ENCODE measurements around the gene NR2E1.

NR2E1 gene

DNA sequence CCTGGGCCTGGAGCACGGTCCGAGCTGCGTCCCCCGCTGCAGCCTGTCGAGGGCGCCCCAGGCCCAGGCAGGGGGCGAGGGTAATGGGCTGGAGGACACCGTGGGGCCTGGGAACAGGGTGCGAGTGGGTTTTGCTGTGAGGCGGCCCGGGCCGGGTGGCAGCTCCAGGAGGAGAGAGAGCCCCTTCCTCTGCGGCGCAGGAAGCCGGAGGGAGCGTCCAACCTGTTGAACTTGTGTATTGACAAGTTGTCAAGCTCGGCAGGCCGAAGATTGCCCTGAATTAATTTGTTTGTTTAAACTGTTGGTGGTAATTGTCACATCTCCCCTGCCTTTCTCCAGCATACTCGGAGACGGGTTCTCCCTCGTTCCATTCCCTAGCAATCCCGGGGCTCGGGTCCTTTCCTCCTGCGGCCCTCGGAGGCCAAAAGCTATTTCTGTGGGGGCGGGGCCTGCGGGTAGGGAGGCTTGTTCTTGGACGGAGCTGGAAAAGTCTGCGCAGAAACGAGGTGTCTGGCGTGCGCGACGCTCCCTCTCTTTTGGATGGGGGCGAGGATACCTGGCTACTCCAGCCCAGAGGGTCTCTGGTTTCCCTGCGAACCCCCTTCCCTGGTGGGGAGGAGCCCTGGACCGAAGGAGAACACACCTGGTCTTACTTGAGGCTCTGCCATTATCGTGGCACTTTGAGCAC, 9.9 kb downstream of the NR2E1 start:
- Histone ChIP-seq H3K27me3 (ENCODE audit: insufficient read depth, low read length) (no peaks in the 10 kb centered on the region), H3K4me3 (ENCODE audit: low read depth, low read length, poor library complexity, severe bottlenecking) (no peak overlapping the region), H3K9ac (ENCODE audit: low read length) (no peak overlapping the region), H3K79me2 (ENCODE audit: insufficient read depth, low read length) (no peaks in the 10 kb centered on the region), H3K9me3 (ENCODE audit: low read length) (no peaks in the 10 kb centered on the region), H3K4me1 (ENCODE audit: insufficient read depth, low read length, severe bottlenecking) (no peaks in the 10 kb centered on the region), H3K36me3 (ENCODE audit: insufficient read depth, low read length) (no peaks in the 10 kb centered on the region), H3K27ac (ENCODE audit: low read depth, low read length, poor library complexity, severe bottlenecking) (no peak overlapping the region), H4K20me1 (ENCODE audit: insufficient read depth, low read length) (no peaks in the 10 kb centered on the region), H3F3A (ENCODE audit: insufficient read depth, low read length) (no peaks in the 10 kb centered on the region), H3K4me2 (ENCODE audit: low read length) (no peak overlapping the region), H2AFZ (ENCODE audit: low read length) (no peak overlapping the region), H3K9me2 (ENCODE audit: low read depth, low read length) (no peaks in the 10 kb centered on the region)
- TF ChIP-seq, protein P1, sequence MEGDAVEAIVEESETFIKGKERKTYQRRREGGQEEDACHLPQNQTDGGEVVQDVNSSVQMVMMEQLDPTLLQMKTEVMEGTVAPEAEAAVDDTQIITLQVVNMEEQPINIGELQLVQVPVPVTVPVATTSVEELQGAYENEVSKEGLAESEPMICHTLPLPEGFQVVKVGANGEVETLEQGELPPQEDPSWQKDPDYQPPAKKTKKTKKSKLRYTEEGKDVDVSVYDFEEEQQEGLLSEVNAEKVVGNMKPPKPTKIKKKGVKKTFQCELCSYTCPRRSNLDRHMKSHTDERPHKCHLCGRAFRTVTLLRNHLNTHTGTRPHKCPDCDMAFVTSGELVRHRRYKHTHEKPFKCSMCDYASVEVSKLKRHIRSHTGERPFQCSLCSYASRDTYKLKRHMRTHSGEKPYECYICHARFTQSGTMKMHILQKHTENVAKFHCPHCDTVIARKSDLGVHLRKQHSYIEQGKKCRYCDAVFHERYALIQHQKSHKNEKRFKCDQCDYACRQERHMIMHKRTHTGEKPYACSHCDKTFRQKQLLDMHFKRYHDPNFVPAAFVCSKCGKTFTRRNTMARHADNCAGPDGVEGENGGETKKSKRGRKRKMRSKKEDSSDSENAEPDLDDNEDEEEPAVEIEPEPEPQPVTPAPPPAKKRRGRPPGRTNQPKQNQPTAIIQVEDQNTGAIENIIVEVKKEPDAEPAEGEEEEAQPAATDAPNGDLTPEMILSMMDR (IDR thresholded peaks at IDR 0.05; ENCODE audit: low read length), result peak; percentile 33; the same call in 1 of the 2 replicates
- TF ChIP-seq EZH2 (IDR thresholded peaks at IDR 0.05; ENCODE audit: borderline replicate concordance, low read length), result no peak

DNA sequence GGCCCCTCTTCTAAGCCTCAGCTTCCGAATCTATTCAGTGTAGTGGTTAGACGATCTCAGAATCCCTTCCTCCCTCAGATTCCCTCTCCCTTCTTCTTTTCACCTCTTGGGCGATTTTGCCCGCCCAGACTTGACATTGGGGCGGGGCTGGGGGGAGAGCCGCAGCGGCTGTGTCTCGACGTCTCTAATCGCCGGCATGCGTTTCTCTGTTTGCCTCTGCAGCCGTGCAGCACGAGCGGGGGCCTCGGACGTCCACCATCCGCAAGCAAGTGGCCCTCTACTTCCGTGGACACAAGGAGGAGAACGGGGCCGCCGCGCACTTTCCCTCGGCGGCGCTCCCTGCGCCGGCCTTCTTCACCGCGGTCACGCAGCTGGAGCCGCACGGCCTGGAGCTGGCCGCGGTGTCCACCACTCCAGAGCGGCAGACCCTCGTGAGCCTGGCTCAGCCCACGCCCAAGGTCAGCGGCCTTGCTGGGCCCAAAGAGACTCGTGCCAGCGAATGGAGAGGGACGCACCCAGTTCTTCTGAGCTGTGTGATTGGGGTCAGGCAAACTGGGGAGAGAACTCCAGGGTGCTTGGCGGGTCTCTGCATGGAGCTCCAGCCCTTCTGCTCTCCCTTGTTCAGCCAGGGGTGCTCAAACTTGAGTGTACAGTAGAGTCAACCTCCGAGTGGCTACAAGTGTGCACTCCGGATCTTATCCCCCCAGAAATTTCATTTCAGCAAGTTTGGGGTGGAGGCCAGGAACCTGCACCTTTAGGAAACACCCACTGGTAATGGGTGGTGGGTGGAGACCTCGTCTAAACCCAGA, 10.7 kb downstream of the NR2E1 start:
- Histone ChIP-seq H3K9ac (ENCODE audit: low read length) (no peak overlapping the region), H4K20me1 (ENCODE audit: insufficient read depth, low read length) (no peaks in the 10 kb centered on the region), H3K9me3 (ENCODE audit: low read length) (no peaks in the 10 kb centered on the region), H3K79me2 (ENCODE audit: insufficient read depth, low read length) (no peaks in the 10 kb centered on the region), H3K4me2 (ENCODE audit: low read length) (no peak overlapping the region), H3K27me3 (ENCODE audit: insufficient read depth, low read length) (no peaks in the 10 kb centered on the region), H3K9me2 (ENCODE audit: low read depth, low read length) (no peaks in the 10 kb centered on the region), H3K36me3 (ENCODE audit: insufficient read depth, low read length) (no peaks in the 10 kb centered on the region), H3K27ac (ENCODE audit: low read depth, low read length, poor library complexity, severe bottlenecking) (no peak overlapping the region), H3K4me1 (ENCODE audit: insufficient read depth, low read length, severe bottlenecking) (no peaks in the 10 kb centered on the region), H2AFZ (ENCODE audit: low read length) (no peak overlapping the region), H3F3A (ENCODE audit: insufficient read depth, low read length) (no peaks in the 10 kb centered on the region), H3K4me3 (ENCODE audit: low read depth, low read length, poor library complexity, severe bottlenecking) (no peak overlapping the region)
- TF ChIP-seq EZH2 (IDR thresholded peaks at IDR 0.05; ENCODE audit: borderline replicate concordance, low read length), result no peak
- TF ChIP-seq, protein P1 (IDR thresholded peaks at IDR 0.05; ENCODE audit: low read length), result no peak

DNA sequence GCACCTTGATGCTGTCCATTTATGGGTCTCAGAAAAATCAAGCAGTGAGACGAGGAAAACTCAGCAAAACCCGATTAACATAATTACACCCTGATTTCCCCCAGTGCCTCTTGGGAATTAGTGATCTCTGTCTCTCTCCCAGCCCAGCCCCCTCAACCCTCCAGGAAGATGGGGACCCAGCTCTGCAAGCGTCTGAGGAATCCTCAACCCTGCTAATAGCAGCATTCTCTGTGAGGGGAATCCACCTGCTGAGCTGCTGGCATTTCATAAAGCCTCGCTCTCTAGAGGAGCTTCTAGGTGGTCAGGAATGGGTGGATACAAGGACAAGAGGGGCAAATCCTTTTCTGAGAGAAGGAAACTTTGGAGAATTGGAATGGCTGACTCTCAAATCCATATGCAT, 13.9 kb downstream of the NR2E1 start:
- Histone ChIP-seq H3K36me3 (ENCODE audit: insufficient read depth, low read length) (no peaks in the 10 kb centered on the region), H4K20me1 (ENCODE audit: insufficient read depth, low read length) (no peaks in the 10 kb centered on the region), H2AFZ (ENCODE audit: low read length) (no peak overlapping the region), H3K27me3 (ENCODE audit: insufficient read depth, low read length) (0 out of 2 replicates have a peak, but pooled peaks cover 3% of the 10 kb centered on the region), H3K9me2 (ENCODE audit: low read depth, low read length) (no peaks in the 10 kb centered on the region), H3K27ac (ENCODE audit: low read depth, low read length, poor library complexity, severe bottlenecking) (no peak overlapping the region), H3K79me2 (ENCODE audit: insufficient read depth, low read length) (no peaks in the 10 kb centered on the region), H3K9me3 (ENCODE audit: low read length) (no peaks in the 10 kb centered on the region), H3K9ac (ENCODE audit: low read length) (no peak overlapping the region), H3F3A (ENCODE audit: insufficient read depth, low read length) (no peaks in the 10 kb centered on the region), H3K4me3 (ENCODE audit: low read depth, low read length, poor library complexity, severe bottlenecking) (no peak overlapping the region), H3K4me1 (ENCODE audit: insufficient read depth, low read length, severe bottlenecking) (no peaks in the 10 kb centered on the region), H3K4me2 (ENCODE audit: low read length) (no peak overlapping the region)
- TF ChIP-seq, protein P1 (IDR thresholded peaks at IDR 0.05; ENCODE audit: low read length), result no peak
- TF ChIP-seq EZH2 (IDR thresholded peaks at IDR 0.05; ENCODE audit: borderline replicate concordance, low read length), result no peak

Measured in OCI-LY1 (cell line).